Keratinocyte (primary cell): ENCODE results near the gene EIF6. TPM values are rescaled to one million over a fixed set of nuclear protein-coding genes. Genes with fewer than 3 reads are reported as not detected.

Experiments used
- DNase-seq: peaks from one replicate; pipeline ENCODE4 v3.0.0-alpha.2; 2011; ENCODE audit warnings: low read depth, missing footprints, low spot score
- FAIRE-seq: peaks from 2 replicates; lab custom pipeline; 2011; peaks lifted over from hg19 to GRCh38; lab: Jason Lieb, UNC
- H2AFZ ChIP-seq: 2 replicates; pipeline ENCODE4 v1.6.0; 2012; ENCODE audit warnings: low read length, control low read depth, inconsistent platforms; ENCODE audit not compliant: control insufficient read depth
- H3K27ac ChIP-seq: 2 replicates; pipeline ENCODE4 v1.5.1; 2011; ENCODE audit warnings: low read length; ENCODE audit not compliant: control insufficient read depth, insufficient read depth
- H3K27me3 ChIP-seq: 3 replicates; pipeline ENCODE4 v1.6.0; 2011; ENCODE audit warnings: low read length; ENCODE audit not compliant: control insufficient read depth, insufficient read depth; ENCODE audit errors: extremely low read depth
- H3K36me3 ChIP-seq, 2 experiments: 2 replicates in 1 of 2; 3 replicates in 1 of 2; pipeline ENCODE4 v1.5.1; 2011; ENCODE audit warnings: low read length in 2 of 2, mild to moderate bottlenecking in 1 of 2; ENCODE audit not compliant: control insufficient read depth in 2 of 2, insufficient read depth in 2 of 2; ENCODE audit errors: extremely low read depth in 1 of 2
- H3K4me1 ChIP-seq: 3 replicates; pipeline ENCODE4 v1.5.1; 2011; ENCODE audit warnings: low read length; ENCODE audit not compliant: control insufficient read depth, insufficient read depth; ENCODE audit errors: extremely low read depth
- H3K4me2 ChIP-seq: 3 replicates; pipeline ENCODE4 v1.6.0; 2011; ENCODE audit warnings: low read depth, low read length; ENCODE audit not compliant: control insufficient read depth, insufficient read depth; ENCODE audit errors: extremely low read depth
- H3K4me3 ChIP-seq, 3 experiments: fragments of 200-600 bp in 1 of 3; sonication (generic) in 1 of 3; 2 replicates in 2 of 3; 3 replicates in 1 of 3; pipeline ENCODE4 v1.5.1; 2011 to 2016; ENCODE audit warnings: low read length in 3 of 3, mild to moderate bottlenecking in 3 of 3, control low read depth in 2 of 3, inconsistent platforms in 1 of 3, low read depth in 1 of 3, mixed read lengths in 1 of 3, mixed run types in 1 of 3, moderate library complexity in 1 of 3; ENCODE audit not compliant: control insufficient read depth in 2 of 3, insufficient read depth in 2 of 3; ENCODE audit errors: extremely low read depth in 1 of 3
- H3K79me2 ChIP-seq: 2 replicates; pipeline ENCODE4 v1.6.0; 2012; ENCODE audit warnings: low read length; ENCODE audit not compliant: control insufficient read depth, insufficient read depth
- H3K9ac ChIP-seq: 3 replicates; pipeline ENCODE4 v1.6.0; 2011; ENCODE audit warnings: low read length; ENCODE audit not compliant: control insufficient read depth, insufficient read depth; ENCODE audit errors: extremely low read depth
- H3K9me1 ChIP-seq: 3 replicates; pipeline ENCODE4 v1.6.0; 2011; ENCODE audit warnings: low read length; ENCODE audit not compliant: control insufficient read depth, insufficient read depth; ENCODE audit errors: extremely low read depth
- H3K9me3 ChIP-seq: 2 replicates; pipeline ENCODE4 v1.5.1; 2012; ENCODE audit warnings: low read depth, low read length; ENCODE audit not compliant: control insufficient read depth
- H4K20me1 ChIP-seq: 3 replicates; pipeline ENCODE4 v1.6.0; 2011; ENCODE audit warnings: low read length; ENCODE audit not compliant: control insufficient read depth, insufficient read depth; ENCODE audit errors: extremely low read depth
- EZH2 ChIP-seq: IDR thresholded peaks from one replicate; pipeline ENCODE4 v1.6.1; 2012; ENCODE audit warnings: inconsistent platforms, mild to moderate bottlenecking, low read length, moderate library complexity
- dilution Hi-C: fragments of 300-500 bp; cut with MboI; formaldehyde crosslinking; loops from one replicate; pipeline ENCODE4 v1.7.0; 2020; ENCODE audit warnings: low sequenced_read_pairs; ENCODE audit not compliant: extremely low pct_ligation_motif_present
- polyA plus RNA-seq, 5 experiments: library from polyadenylated mRNA; depleted of rRNA in 3 of 5; stranded (reverse) in 3 of 5; stranded (forward) in 1 of 5; unstranded in 1 of 5; fragments of >200 nt; gene quantifications; 1 replicate in 1 of 5; 2 replicates in 3 of 5; 3 replicates in 1 of 5; pipeline versions ENCODE4 v1.2.1 to v1.2.3, GENCODE V29; 2011 to 2012; ENCODE audit warnings: missing spikeins in 2 of 5, low read depth in 1 of 5, low replicate concordance in 1 of 5
- TF ChIP-seq, protein P1 (sequence below), 3 experiments: IDR thresholded peaks in 1 of 3; conservative IDR thresholded peaks in 1 of 3; optimal IDR thresholded peaks in 1 of 3; 2 replicates in 2 of 3; 3 replicates in 1 of 3; pipeline versions ENCODE3 to v1.5.1; 2011; ENCODE audit warnings: low read length in 3 of 3, mild to moderate bottlenecking in 3 of 3, moderate library complexity in 2 of 3, control low read depth in 1 of 3, inconsistent platforms in 1 of 3; ENCODE audit not compliant: insufficient read depth in 2 of 3; ENCODE audit errors: extremely low read depth in 1 of 3

The EIF6 gene
- polyA plus RNA-seq, 1 donor (not counting 4 experiments of a cell fraction or from before 2014, with no cell fraction given): 206 TPM

DNA sequence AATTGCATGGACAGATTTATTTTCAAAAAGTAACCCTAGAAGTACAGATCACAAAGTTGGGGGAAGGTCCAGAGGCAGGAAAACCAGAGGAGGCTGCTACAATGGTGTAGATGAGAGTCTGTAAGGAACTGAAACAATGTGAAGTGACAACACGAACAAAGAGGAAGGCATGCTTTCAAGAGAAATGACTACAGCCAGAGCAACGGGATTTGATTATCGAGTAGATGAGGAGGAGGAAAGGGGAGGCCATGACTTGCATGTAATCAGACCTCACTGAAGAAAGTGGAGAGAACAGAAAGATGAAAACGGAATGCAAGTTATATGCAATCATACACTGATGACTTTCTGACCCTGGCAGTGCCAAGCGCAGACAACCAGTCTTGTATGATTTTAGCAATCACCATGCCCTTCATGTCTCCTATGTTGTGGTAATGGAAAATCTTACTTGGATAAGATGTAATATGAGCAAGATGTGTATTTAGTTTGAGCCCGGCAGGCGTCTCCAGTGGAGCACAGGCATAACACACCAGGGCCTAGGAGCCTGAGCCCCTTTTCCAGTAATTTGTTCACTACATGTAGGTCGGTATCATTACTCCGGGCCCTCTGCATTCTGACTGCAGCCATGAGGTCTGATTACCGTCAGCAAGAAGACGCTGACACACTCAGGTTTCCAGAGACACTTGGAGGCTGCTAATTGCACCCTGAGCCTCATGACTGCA lies 41.6 kb upstream of the EIF6 start:
- FAIRE-seq: no peak

DNA sequence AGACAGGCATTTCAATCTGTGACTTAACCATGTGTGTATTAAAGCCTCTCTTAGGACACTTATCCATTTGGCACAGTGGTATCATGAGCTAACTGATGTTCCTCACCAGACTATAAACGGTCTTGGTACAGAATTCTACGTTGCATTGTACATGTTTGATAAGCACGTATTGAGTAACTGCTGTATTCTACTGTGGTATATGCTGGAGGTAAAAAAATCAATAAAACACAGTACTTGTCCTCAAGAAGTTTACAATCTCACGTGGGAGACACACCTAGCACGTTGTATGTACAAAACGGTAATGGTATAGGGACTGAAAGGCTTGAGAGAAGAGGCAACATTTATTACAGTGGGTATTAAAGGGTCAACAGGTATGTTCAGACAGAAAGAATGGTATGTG lies 40.8 kb upstream of the EIF6 start:
- Histone ChIP-seq H3K9ac (no peak overlapping the region), H2AFZ (no peak overlapping the region), H3K4me1 (peaks cover 20% of the 10 kb centered on the region), H4K20me1 (no peaks in the 10 kb centered on the region), H3K27me3 (no peaks in the 10 kb centered on the region), H3K4me2 (no peak overlapping the region), H3K4me3 (no peak overlapping the region), H3K79me2 (no peaks in the 10 kb centered on the region), H3K36me3 (peaks cover 0 to 7% of the 10 kb centered on the region in 2 experiments), H3K9me3 (no peaks in the 10 kb centered on the region), H3K9me1 (no peaks in the 10 kb centered on the region), H3K27ac (no peak overlapping the region)
- no peak for TF ChIP-seq EZH2
- TF ChIP-seq, protein P1, sequence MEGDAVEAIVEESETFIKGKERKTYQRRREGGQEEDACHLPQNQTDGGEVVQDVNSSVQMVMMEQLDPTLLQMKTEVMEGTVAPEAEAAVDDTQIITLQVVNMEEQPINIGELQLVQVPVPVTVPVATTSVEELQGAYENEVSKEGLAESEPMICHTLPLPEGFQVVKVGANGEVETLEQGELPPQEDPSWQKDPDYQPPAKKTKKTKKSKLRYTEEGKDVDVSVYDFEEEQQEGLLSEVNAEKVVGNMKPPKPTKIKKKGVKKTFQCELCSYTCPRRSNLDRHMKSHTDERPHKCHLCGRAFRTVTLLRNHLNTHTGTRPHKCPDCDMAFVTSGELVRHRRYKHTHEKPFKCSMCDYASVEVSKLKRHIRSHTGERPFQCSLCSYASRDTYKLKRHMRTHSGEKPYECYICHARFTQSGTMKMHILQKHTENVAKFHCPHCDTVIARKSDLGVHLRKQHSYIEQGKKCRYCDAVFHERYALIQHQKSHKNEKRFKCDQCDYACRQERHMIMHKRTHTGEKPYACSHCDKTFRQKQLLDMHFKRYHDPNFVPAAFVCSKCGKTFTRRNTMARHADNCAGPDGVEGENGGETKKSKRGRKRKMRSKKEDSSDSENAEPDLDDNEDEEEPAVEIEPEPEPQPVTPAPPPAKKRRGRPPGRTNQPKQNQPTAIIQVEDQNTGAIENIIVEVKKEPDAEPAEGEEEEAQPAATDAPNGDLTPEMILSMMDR (optimal IDR thresholded peaks at IDR 0.05 in 1 of 3, IDR thresholded peaks at IDR 0.05 in 1 of 3, conservative IDR thresholded peaks at IDR 0.05 in 1 of 3; ENCODE audit: extremely low read depth in 1 of 3, insufficient read depth in 2 of 3, low read length in 3 of 3): no peak
- dilution Hi-C loops: no loop called here
- no peak for DNase-seq
- no peak for FAIRE-seq

More for the DNA sequence above, 41.6 kb upstream of the EIF6 start:
- Histone ChIP-seq H3K79me2 (no peaks in the 10 kb centered on the region), H3K9me3 (no peaks in the 10 kb centered on the region), H3K4me2 (no peak overlapping the region), H3K9ac (no peak overlapping the region), H3K27me3 (no peaks in the 10 kb centered on the region), H4K20me1 (no peaks in the 10 kb centered on the region), H3K4me1 (peaks cover 17% of the 10 kb centered on the region), H3K9me1 (no peaks in the 10 kb centered on the region), H3K4me3 (no peak overlapping the region), H3K27ac (no peak overlapping the region), H2AFZ (no peak overlapping the region), H3K36me3 (peaks cover 0 to 7% of the 10 kb centered on the region in 2 experiments)
- DNase-seq: no peak
- TF ChIP-seq, protein P1 (optimal IDR thresholded peaks at IDR 0.05 in 1 of 3, IDR thresholded peaks at IDR 0.05 in 1 of 3, conservative IDR thresholded peaks at IDR 0.05 in 1 of 3; ENCODE audit: extremely low read depth in 1 of 3, insufficient read depth in 2 of 3, low read length in 3 of 3): no peak
- TF ChIP-seq EZH2: no peak
- dilution Hi-C loops: no loop called here
